GM23338 (cell line): ENCODE data around the gene DOP1A. TPM values are rescaled to one million over a fixed set of nuclear protein-coding genes. Genes with fewer than 3 reads are reported as not detected.

Experiments
- ATAC-seq: fragments of 200-7000 bp; cut with Tn5 transposase; 3 replicates; pipeline ENCODE4 v1.9.1; 2020
- DNase-seq: peaks from one replicate; pipeline ENCODE4 v3.0.0-alpha.2; 2015; ENCODE audit warnings: low spot score
- H2AFZ ChIP-seq: fragments of 200-600 bp; sonication (generic); 2 replicates; pipeline ENCODE4 v1.8.0; 2016; ENCODE audit warnings: antibody characterized with exemption, mild to moderate bottlenecking, moderate library complexity
- H3F3A ChIP-seq: fragments of 200-600 bp; sonication (generic); replicated peaks from 2 replicates; pipeline ENCODE4 v1.8.0; 2017; ENCODE audit warnings: antibody characterized with exemption, mixed run types, low read depth
- H3K27ac ChIP-seq: fragments of 200-600 bp; sonication (generic); 2 replicates; pipeline ENCODE4 v1.6.1; 2016; ENCODE audit warnings: low read depth
- H3K27me3 ChIP-seq: fragments of 200-600 bp; sonication (generic); 2 replicates; pipeline ENCODE4 v1.8.0; 2016; ENCODE audit warnings: mild to moderate bottlenecking, mixed run types, moderate library complexity; ENCODE audit not compliant: insufficient read depth
- H3K36me3 ChIP-seq: fragments of 200-600 bp; sonication (generic); 2 replicates; pipeline ENCODE4 v1.8.0; 2016; ENCODE audit warnings: mild to moderate bottlenecking; ENCODE audit not compliant: insufficient read depth
- H3K4me1 ChIP-seq: fragments of 200-600 bp; sonication (generic); 2 replicates; pipeline ENCODE4 v1.8.0; 2016; ENCODE audit warnings: mild to moderate bottlenecking, moderate library complexity; ENCODE audit not compliant: insufficient read depth
- H3K4me2 ChIP-seq: fragments of 200-600 bp; sonication (generic); 2 replicates; pipeline ENCODE4 v1.7.1; 2017; ENCODE audit warnings: mixed run types
- H3K4me3 ChIP-seq: fragments of 200-600 bp; sonication (generic); 2 replicates; pipeline ENCODE4 v1.6.1; 2016; ENCODE audit warnings: mixed run types
- H3K79me2 ChIP-seq: fragments of 200-600 bp; sonication (generic); replicated peaks from 2 replicates; pipeline ENCODE4 v1.8.0; 2017; ENCODE audit warnings: mild to moderate bottlenecking; ENCODE audit not compliant: insufficient read depth
- H3K9me2 ChIP-seq: fragments of 200-600 bp; sonication (generic); 2 replicates; pipeline ENCODE4 v1.8.0; 2017; ENCODE audit not compliant: insufficient read depth
- H4K20me1 ChIP-seq: fragments of 200-600 bp; sonication (generic); replicated peaks from 2 replicates; pipeline ENCODE4 v1.8.0; 2017; ENCODE audit warnings: mild to moderate bottlenecking; ENCODE audit not compliant: insufficient read depth
- H3K27ac Mint-ChIP-seq: 2 replicates; pipeline ENCODE4 v1.8.0; 2020; ENCODE audit warnings: inconsistent platforms, mild to moderate bottlenecking, moderate library complexity, mixed read lengths
- H3K27me3 Mint-ChIP-seq: 3 replicates; pipeline ENCODE4 v1.8.0; 2022; ENCODE audit warnings: low read depth, mild to moderate bottlenecking, moderate library complexity, mixed read lengths, inconsistent platforms; ENCODE audit not compliant: insufficient read depth, poor library complexity
- H3K36me3 Mint-ChIP-seq: 3 replicates; pipeline ENCODE4 v1.8.0; 2021; ENCODE audit warnings: low read depth, mild to moderate bottlenecking, inconsistent platforms, moderate library complexity, mixed read lengths
- H3K4me1 Mint-ChIP-seq: 3 replicates; pipeline ENCODE4 v1.8.0; 2020; ENCODE audit warnings: mild to moderate bottlenecking, inconsistent platforms, mixed read lengths
- H3K4me3 Mint-ChIP-seq: 3 replicates; pipeline ENCODE4 v1.8.0; 2021; ENCODE audit warnings: moderate library complexity, mild to moderate bottlenecking, inconsistent platforms, mixed read lengths
- H3K9me3 Mint-ChIP-seq: 3 replicates; pipeline ENCODE4 v1.8.0; 2020; ENCODE audit warnings: moderate library complexity, mild to moderate bottlenecking, inconsistent platforms, mixed read lengths
- CREB1 ChIP-seq: fragments of 250-450 bp; sonication (Bioruptor Pico); IDR thresholded peaks from 2 replicates; pipeline ENCODE4 v1.5.0; 2020; ENCODE audit warnings: low read depth, mild to moderate bottlenecking, moderate library complexity
- CTCF ChIP-seq, 2 experiments: fragments of 200-600 bp in 1 of 2; sonication (generic) in 1 of 2; conservative IDR thresholded peaks; 2 replicates each; pipeline versions ENCODE4 v1.5.1 to v1.6.1; 2016 to 2017; ENCODE audit warnings: antibody characterized with exemption in 2 of 2, low read depth in 2 of 2, mild to moderate bottlenecking in 2 of 2, moderate library complexity in 1 of 2
- ETS1 ChIP-seq: IDR thresholded peaks from 2 replicates; pipeline ENCODE4 v1.6.1; 2016; ENCODE audit warnings: antibody characterized with exemption
- EZH2 ChIP-seq: fragments of 200-600 bp; sonication (generic); IDR thresholded peaks from one replicate; pipeline ENCODE4 v1.8.0; 2017; ENCODE audit warnings: antibody characterized with exemption, mild to moderate bottlenecking, low read depth; ENCODE audit not compliant: unreplicated experiment
- JUNB ChIP-seq: IDR thresholded peaks from one replicate; pipeline ENCODE4 v1.6.1; 2016; ENCODE audit warnings: antibody characterized with exemption; ENCODE audit not compliant: unreplicated experiment
- NANOG ChIP-seq: IDR thresholded peaks from 2 replicates; pipeline ENCODE4 v1.6.1; 2016; ENCODE audit warnings: antibody characterized with exemption, borderline replicate concordance
- POLR2AphosphoS5 ChIP-seq: IDR thresholded peaks from 2 replicates; pipeline ENCODE4 v1.6.1; 2016; ENCODE audit warnings: antibody characterized with exemption, low read depth
- REST ChIP-seq: IDR thresholded peaks from one replicate; pipeline ENCODE4 v1.6.1; 2018; ENCODE audit warnings: antibody characterized with exemption; ENCODE audit not compliant: unreplicated experiment
- ZNF114 ChIP-seq: fragments of 250-450 bp; sonication (Bioruptor Pico); IDR thresholded peaks from 2 replicates; pipeline ENCODE4 v1.5.0; 2020; ENCODE audit warnings: mild to moderate bottlenecking, moderate library complexity
- ZNF331 ChIP-seq: fragments of 250-450 bp; sonication (Bioruptor Pico); IDR thresholded peaks from 2 replicates; pipeline ENCODE4 v1.5.0; 2020; ENCODE audit warnings: low read depth, mild to moderate bottlenecking, moderate library complexity
- polyA plus RNA-seq: library from polyadenylated mRNA; unstranded; fragments of >200 nt; fragmentation: Nextera tagmentation; extraction: Ambion mirVana; gene quantifications from 2 replicates; pipeline ENCODE4 v1.2.1, GENCODE V29; 2016
- total RNA-seq: library from RNA; depleted of rRNA; stranded (reverse); fragments of >200 nt; shearing (Covaris generic); gene quantifications from 2 replicates; pipeline ENCODE4 v1.2.3, GENCODE V29; 2014

DOP1A gene
- total and polyA plus RNA-seq, 2 experiments from 2014 or later = 3.9 to 18.6 TPM

GRCh38 chr6:83114164-83114563 is 46.7 kb downstream of the DOP1A start (continued):
- TF ChIP-seq EZH2 = no peak
- no peak for TF ChIP-seq NANOG
- no peak for TF ChIP-seq ZNF331
- no peak for TF ChIP-seq CREB1
- no peak for TF ChIP-seq POLR2AphosphoS5
- TF ChIP-seq ETS1 = no peak
- TF ChIP-seq ZNF114 (CRISPR knock-in tag) = no peak
- TF ChIP-seq JUNB = no peak
- TF ChIP-seq REST = no peak

- H3K79me2 ChIP-seq = no peaks in the 10 kb centered on the region
- Mint-ChIP-seq H3K27me3 (no peaks in the 10 kb centered on the region), H3K4me1 (no peaks in the 10 kb centered on the region), H3K4me3 (no peak overlapping the region), H3K27ac (no peak overlapping the region), H3K36me3 (no peaks in the 10 kb centered on the region; the same call in 1 of the 3 replicates), H3K9me3 (no peaks in the 10 kb centered on the region)
- H4K20me1 ChIP-seq = no peaks in the 10 kb centered on the region
- DNase-seq (no peak), ATAC-seq (no peak)
- H2AFZ ChIP-seq = no peak overlapping the region
- no peak overlapping the region for H3K4me2 ChIP-seq
- no peak overlapping the region for H3K4me3 ChIP-seq
- no peaks in the 10 kb centered on the region for H3K27me3 ChIP-seq
- H3K4me1 ChIP-seq = no peaks in the 10 kb centered on the region
- no peak overlapping the region for H3K27ac ChIP-seq
- no peaks in the 10 kb centered on the region for H3F3A ChIP-seq
- H3K36me3 ChIP-seq = no peaks in the 10 kb centered on the region
- H3K9me2 ChIP-seq = no peaks in the 10 kb centered on the region
- TF ChIP-seq CTCF (conservative IDR thresholded peaks at IDR 0.05; ENCODE audit: low read depth in 2 of 2) = no peak
- TF ChIP-seq ETS1 = no peak
- TF ChIP-seq REST = no peak
- no peak for TF ChIP-seq ZNF114 (CRISPR knock-in tag)
Observed at GRCh38 chr6:83117802-83118201, 50.3 kb downstream of the DOP1A start.
